Mesenchymal stem cell (in vitro differentiated cells and primary cell): ENCODE data around the gene DHTKD1.

Source experiments
- DNase-seq: peaks from one replicate; pipeline ENCODE4 v3.0.0-alpha.2; 2013
- H2AFZ ChIP-seq: one replicate; pipeline ENCODE4 v1.6.1; 2013; ENCODE audit warnings: low read depth, mild to moderate bottlenecking, control low read depth, inconsistent platforms, low read length, moderate library complexity
- H2AK5ac ChIP-seq: 2 replicates; pipeline ENCODE4 v1.6.1; 2013; ENCODE audit warnings: low read length, moderate library complexity, mild to moderate bottlenecking, inconsistent platforms; ENCODE audit not compliant: severe bottlenecking
- H2BK120ac ChIP-seq: one replicate; pipeline ENCODE4 v1.6.1; 2013; ENCODE audit warnings: low read depth, mild to moderate bottlenecking, inconsistent platforms, low read length, moderate library complexity
- H2BK12ac ChIP-seq, 2 experiments: one replicate each; pipeline ENCODE4 v1.6.1; 2013; ENCODE audit warnings: inconsistent platforms in 2 of 2, low read length in 2 of 2, mild to moderate bottlenecking in 2 of 2, moderate library complexity in 2 of 2, control low read depth in 1 of 2
- H2BK15ac ChIP-seq: one replicate; pipeline ENCODE4 v1.6.1; 2013; ENCODE audit warnings: mild to moderate bottlenecking, low read depth, inconsistent platforms; ENCODE audit not compliant: poor library complexity, severe bottlenecking
- H2BK5ac ChIP-seq: 2 replicates; pipeline ENCODE4 v1.6.1; 2013; ENCODE audit warnings: low read depth, mild to moderate bottlenecking, low read length, control low read depth, inconsistent platforms; ENCODE audit not compliant: poor library complexity, severe bottlenecking
- H3K14ac ChIP-seq, 2 experiments: one replicate each; pipeline ENCODE4 v1.6.1; 2013; ENCODE audit warnings: inconsistent platforms in 2 of 2, low read length in 2 of 2, control low read depth in 1 of 2, mild to moderate bottlenecking in 1 of 2, moderate library complexity in 1 of 2
- H3K18ac ChIP-seq, 2 experiments: one replicate each; pipeline ENCODE4 v1.6.1; 2013; ENCODE audit warnings: inconsistent platforms in 2 of 2, low read length in 2 of 2, control low read depth in 1 of 2, low read depth in 1 of 2, mild to moderate bottlenecking in 1 of 2
- H3K23ac ChIP-seq, 2 experiments: one replicate each; pipeline ENCODE4 v1.6.1; 2013; ENCODE audit warnings: inconsistent platforms in 2 of 2, low read length in 2 of 2, mild to moderate bottlenecking in 2 of 2, moderate library complexity in 2 of 2, control low read depth in 1 of 2
- H3K27ac ChIP-seq: 2 replicates; pipeline ENCODE4 v1.5.1; 2013; ENCODE audit warnings: mild to moderate bottlenecking, moderate library complexity, low read length, control low read depth, inconsistent platforms; ENCODE audit not compliant: poor library complexity, severe bottlenecking
- H3K27me3 ChIP-seq, 2 experiments: 2 replicates each; pipeline versions ENCODE4 v1.6.1 to v1.7.0; 2013; ENCODE audit warnings: low read length in 2 of 2, mild to moderate bottlenecking in 2 of 2, moderate library complexity in 2 of 2, control low read depth in 1 of 2, inconsistent platforms in 1 of 2; ENCODE audit not compliant: control insufficient read depth in 1 of 2, insufficient read depth in 1 of 2
- H3K36me3 ChIP-seq, 2 experiments: 2 replicates each; pipeline versions ENCODE4 v1.6.1 to v1.7.0; 2013; ENCODE audit warnings: low read length in 2 of 2, control low read depth in 1 of 2, inconsistent platforms in 1 of 2, low read depth in 1 of 2, mild to moderate bottlenecking in 1 of 2; ENCODE audit not compliant: insufficient read depth in 2 of 2, control insufficient read depth in 1 of 2
- H3K4ac ChIP-seq, 2 experiments: one replicate each; pipeline ENCODE4 v1.6.1; 2013; ENCODE audit warnings: inconsistent platforms in 2 of 2, low read length in 2 of 2, mild to moderate bottlenecking in 2 of 2, moderate library complexity in 2 of 2, control low read depth in 1 of 2, low read depth in 1 of 2
- H3K4me1 ChIP-seq: 2 replicates; pipeline ENCODE4 v1.6.1; 2013; ENCODE audit warnings: low read depth, low read length, control low read depth; ENCODE audit not compliant: control insufficient read depth, insufficient read depth
- H3K4me2 ChIP-seq: 2 replicates; pipeline ENCODE4 v1.6.1; 2013; ENCODE audit warnings: low read length, mild to moderate bottlenecking, inconsistent platforms; ENCODE audit not compliant: poor library complexity, severe bottlenecking
- H3K4me3 ChIP-seq, 2 experiments: 2 replicates each; pipeline versions ENCODE4 v1.5.1 to v1.7.0; 2013; ENCODE audit warnings: low read length in 2 of 2, mild to moderate bottlenecking in 2 of 2, control low read depth in 1 of 2, low read depth in 1 of 2; ENCODE audit not compliant: insufficient read depth in 1 of 2
- H3K79me1 ChIP-seq: replicated peaks from 2 replicates; pipeline ENCODE4 v1.6.1; 2013; ENCODE audit warnings: mild to moderate bottlenecking, control low read depth, low read length, inconsistent platforms; ENCODE audit not compliant: poor library complexity, severe bottlenecking
- H3K9ac ChIP-seq: 2 replicates; pipeline ENCODE4 v1.7.0; 2013; ENCODE audit warnings: mild to moderate bottlenecking, low read length, moderate library complexity
- H3K9me3 ChIP-seq: 2 replicates; pipeline ENCODE4 v1.7.0; 2013; ENCODE audit warnings: mild to moderate bottlenecking, low read length; ENCODE audit not compliant: control insufficient read depth
- H4K8ac ChIP-seq: one replicate; pipeline ENCODE4 v1.6.1; 2013; ENCODE audit warnings: inconsistent platforms, mild to moderate bottlenecking, low read length, moderate library complexity
- H4K91ac ChIP-seq: one replicate; pipeline ENCODE4 v1.6.1; 2013; ENCODE audit warnings: mild to moderate bottlenecking, low read length, inconsistent platforms
- WGBS: methylation state at CpG from one replicate; pipeline ENCODE4 v1.1.7; 2013; ENCODE audit warnings: mixed read lengths; 5-methylcytosine and 5-hydroxymethylcytosine counted together

Gene DHTKD1

GRCh38 chr10:12150163-12150562 lies 81.4 kb downstream of the DHTKD1 start:
- H3K27ac ChIP-seq, result no peak overlapping the region
- no peak overlapping the region for H3K14ac ChIP-seq
- H3K27me3 ChIP-seq, result no peaks in the 10 kb centered on the region
- peaks cover 3% of the 10 kb centered on the region for H3K79me1 ChIP-seq
- H3K4ac ChIP-seq, result no peak overlapping the region
- no peak overlapping the region for H2AFZ ChIP-seq
- no peak overlapping the region for H3K4me2 ChIP-seq
- no peak overlapping the region for H2BK12ac ChIP-seq
- 82% methylated on average over 3 of the region's 4 CpGs for WGBS
- H4K8ac ChIP-seq, result no peak overlapping the region
- peaks cover 24 to 41% of the 10 kb centered on the region in 2 experiments for H3K36me3 ChIP-seq
- H3K9ac ChIP-seq, result no peak overlapping the region
- no peak overlapping the region for H2BK15ac ChIP-seq
- DNase-seq, result no peak
- no peaks in the 10 kb centered on the region for H3K9me3 ChIP-seq
- no peak overlapping the region for H4K91ac ChIP-seq
- H3K4me3 ChIP-seq, result no peak overlapping the region
- no peak overlapping the region for H3K18ac ChIP-seq
- H2BK120ac ChIP-seq, result no peak overlapping the region
- H3K23ac ChIP-seq, result no peak overlapping the region
- H3K4me1 ChIP-seq, result no peaks in the 10 kb centered on the region
- no peak overlapping the region for H2BK5ac ChIP-seq
- no peak overlapping the region for H2AK5ac ChIP-seq

GRCh38 chr10:12154516-12154915 lies 85.8 kb downstream of the DHTKD1 start:
- Histone ChIP-seq H3K79me1 (peaks cover 11% of the 10 kb centered on the region), H3K14ac (no peak overlapping the region), H3K4me2 (no peak overlapping the region), H3K4me3 (no peak overlapping the region), H2AFZ (no peak overlapping the region), H3K18ac (no peak overlapping the region), H2BK15ac (no peak overlapping the region), H2AK5ac (no peak overlapping the region), H3K4ac (no peak overlapping the region), H3K23ac (no peak overlapping the region), H2BK12ac (no peak overlapping the region), H3K4me1 (no peaks in the 10 kb centered on the region), H3K9ac (no peak overlapping the region), H3K27ac (no peak overlapping the region), H3K9me3 (no peaks in the 10 kb centered on the region), H2BK120ac (no peak overlapping the region), H3K27me3 (no peaks in the 10 kb centered on the region), H3K36me3 (peaks cover 21 to 66% of the 10 kb centered on the region in 2 experiments), H2BK5ac (no peak overlapping the region), H4K8ac (no peak overlapping the region), H4K91ac (no peak overlapping the region)
- WGBS, result 97% methylated on average over 4 of the region's 6 CpGs
- DNase-seq, result no peak

GRCh38 chr10:12156367-12157123 lies 87.8 kb downstream of the DHTKD1 start:
- Histone ChIP-seq H3K4me1 (no peaks in the 10 kb centered on the region), H4K91ac (no peak overlapping the region), H2AFZ (no peak overlapping the region), H2AK5ac (no peak overlapping the region), H2BK15ac (no peak overlapping the region), H3K4me3 (no peak overlapping the region), H2BK120ac (no peak overlapping the region), H3K9ac (no peak overlapping the region), H3K4ac (no peak overlapping the region), H3K27ac (no peak overlapping the region), H2BK12ac (no peak overlapping the region), H3K23ac (no peak overlapping the region), H3K36me3 (peaks cover 27 to 71% of the 10 kb centered on the region in 2 experiments), H3K9me3 (no peaks in the 10 kb centered on the region), H3K4me2 (no peak overlapping the region), H2BK5ac (no peak overlapping the region), H4K8ac (no peak overlapping the region), H3K27me3 (no peaks in the 10 kb centered on the region), H3K79me1 (peaks cover 9% of the 10 kb centered on the region), H3K18ac (no peak overlapping the region), H3K14ac (no peak overlapping the region)
- 98% methylated on average over 6 of the region's 14 CpGs for WGBS
- DNase-seq, result no peak

- Histone ChIP-seq H3K36me3 (peaks cover 26 to 81% of the 10 kb centered on the region in 2 experiments), H4K8ac (no peak overlapping the region), H3K4me1 (no peaks in the 10 kb centered on the region), H2AFZ (no peak overlapping the region), H3K9me3 (no peaks in the 10 kb centered on the region), H2BK5ac (no peak overlapping the region), H3K27me3 (no peaks in the 10 kb centered on the region), H3K4me3 (no peak overlapping the region), H2BK120ac (no peak overlapping the region), H3K27ac (no peak overlapping the region), H3K79me1 (peaks cover 8% of the 10 kb centered on the region), H3K4me2 (no peak overlapping the region), H2AK5ac (no peak overlapping the region), H3K4ac (no peak overlapping the region), H4K91ac (no peak overlapping the region), H3K9ac (no peak overlapping the region), H3K18ac (no peak overlapping the region), H3K14ac (no peak overlapping the region), H2BK15ac (no peak overlapping the region), H3K23ac (no peak overlapping the region), H2BK12ac (no peak overlapping the region)
- WGBS, result 100% methylated on average over 1 of the region's 3 CpGs
- no peak for DNase-seq
These were observed 89.4 kb downstream of the DHTKD1 start for GRCh38 chr10:12158111-12158510.
